Measurements from ENCODE around the gene ATP2B2.

ATP2B2 gene

DNA sequence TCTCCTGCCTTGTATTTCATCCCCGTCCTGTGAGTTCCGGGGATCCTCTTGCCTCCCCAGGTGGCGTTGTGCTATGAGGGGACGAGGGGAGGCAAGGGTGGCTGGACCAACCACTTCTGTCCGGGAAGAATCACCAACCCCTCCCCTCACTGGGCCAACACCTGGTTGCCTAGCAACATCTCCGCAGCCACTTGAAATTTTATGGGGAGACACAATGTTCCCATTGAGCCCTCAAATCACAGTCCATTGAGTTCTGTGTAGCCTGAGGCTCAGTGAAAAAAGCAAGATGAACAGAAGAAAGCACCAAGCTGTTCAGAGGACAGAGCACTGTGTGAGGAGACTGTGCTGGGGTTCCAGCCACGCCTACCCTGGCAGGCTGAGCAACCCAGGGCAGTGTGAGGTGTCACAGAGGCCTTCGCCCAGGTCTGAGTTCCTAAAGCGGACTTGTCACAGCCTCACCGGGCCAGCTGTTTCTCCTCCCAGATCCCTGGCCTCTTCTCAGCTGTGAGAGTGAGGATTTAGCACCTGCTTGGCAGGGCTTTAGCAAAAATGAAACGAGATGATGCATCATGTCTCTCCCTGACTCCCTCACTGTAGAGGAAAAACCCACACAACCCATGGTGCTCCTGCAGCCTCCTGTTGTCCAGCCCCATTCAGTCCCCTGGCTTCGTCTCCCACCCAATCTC is 76.8 kb downstream of the ATP2B2 start:
- no peak for DNase-seq (ENCODE audit: low read depth)

DNA sequence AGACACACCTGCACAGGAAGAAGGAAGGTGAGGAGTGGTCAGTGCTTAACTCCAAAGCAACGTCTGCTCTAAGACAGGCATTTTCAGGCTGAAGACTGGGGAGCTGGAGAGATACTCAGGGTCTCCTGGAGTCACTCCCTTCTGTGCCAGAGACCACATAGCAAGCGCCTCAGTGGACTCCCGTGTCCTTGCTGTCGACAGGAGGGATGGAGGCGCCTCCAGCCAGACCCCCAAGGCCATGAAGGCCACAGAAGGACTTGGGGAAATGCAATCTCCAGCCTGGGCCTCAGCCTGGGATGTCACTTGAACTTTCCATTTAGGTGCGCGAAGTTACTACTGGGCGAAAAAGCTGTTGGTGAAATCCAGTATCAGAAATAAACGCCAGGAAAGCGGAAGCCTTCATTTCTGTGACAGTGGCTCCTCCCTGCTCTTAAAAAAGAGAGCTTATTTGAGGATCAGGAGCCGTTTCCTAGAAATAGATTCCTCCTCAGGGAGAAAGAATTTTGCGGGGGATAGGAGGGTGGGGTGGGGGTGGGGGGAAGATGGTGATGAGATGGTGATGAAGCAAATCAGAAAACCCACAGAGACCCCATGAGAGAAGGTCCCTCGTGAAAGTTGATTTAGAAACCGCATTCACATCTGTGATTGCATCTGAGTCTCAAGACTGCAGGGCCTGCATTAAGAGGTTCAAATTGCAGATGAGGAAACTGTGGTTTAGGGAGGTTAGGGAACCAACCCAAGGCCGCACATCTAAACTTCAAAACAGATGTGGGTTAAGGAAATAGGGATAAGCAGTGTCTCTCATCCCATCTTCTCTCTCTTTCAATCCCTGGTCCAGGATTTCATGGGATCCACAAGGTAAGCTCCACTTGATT is 78.8 kb downstream of the ATP2B2 start:
- no peak for DNase-seq (ENCODE audit: low read depth)

DNA sequence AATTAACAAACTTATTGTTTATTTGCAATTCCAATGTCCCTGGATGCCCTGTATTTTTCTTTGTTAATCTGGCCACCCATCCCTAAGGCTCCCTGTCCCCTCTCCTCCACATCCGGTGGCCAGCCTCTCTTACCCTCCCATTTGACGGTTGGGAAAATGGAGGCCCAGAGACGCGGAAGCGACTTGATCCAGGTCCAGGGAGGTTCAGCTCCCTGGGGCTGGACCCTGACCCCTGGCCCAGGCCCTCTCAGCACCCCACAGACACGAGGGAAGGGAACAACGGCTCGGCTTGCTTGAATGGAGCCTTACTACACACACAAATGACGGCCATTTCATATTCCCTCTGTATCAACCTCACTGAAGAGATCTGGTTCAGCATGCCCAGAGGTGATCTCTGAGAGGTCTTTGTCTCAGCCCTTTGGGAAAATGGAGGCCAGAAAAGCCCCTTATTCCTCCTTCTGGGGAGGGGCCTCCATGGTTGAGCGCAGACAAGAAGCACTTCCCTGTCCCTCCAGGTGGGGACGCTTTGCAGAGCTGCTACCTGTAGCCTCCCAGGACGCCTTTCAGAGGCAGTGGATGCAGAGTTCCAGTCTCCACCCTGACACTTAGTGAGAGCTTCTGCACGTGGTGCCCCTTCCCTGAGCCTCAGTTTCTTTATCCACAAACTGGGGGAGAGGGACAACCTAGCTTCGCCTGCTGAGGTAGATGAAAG is 82.1 kb downstream of the ATP2B2 start:
- no peak for DNase-seq (ENCODE audit: low read depth)

DNA sequence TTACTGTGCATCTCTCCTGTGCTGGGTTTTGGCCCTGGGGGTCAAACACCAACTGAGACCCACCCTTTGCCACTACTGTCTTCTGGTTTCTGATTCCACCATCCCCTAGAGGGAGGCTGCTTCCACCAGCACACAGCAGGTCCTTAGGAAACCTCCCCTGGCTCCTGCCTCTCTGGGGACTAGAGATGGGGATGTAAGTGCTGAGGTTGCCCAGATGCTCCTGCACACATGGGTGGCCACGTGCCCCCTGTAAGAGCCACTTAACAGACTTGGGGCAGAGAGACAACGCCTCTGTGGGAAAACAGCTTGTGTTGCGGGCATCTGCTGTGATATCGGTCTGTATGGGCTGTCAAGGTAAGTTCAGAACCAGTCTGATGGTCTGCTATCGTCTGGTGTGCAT is 83.4 kb downstream of the ATP2B2 start:
- DNase-seq (ENCODE audit: low read depth), result no peak

DNA sequence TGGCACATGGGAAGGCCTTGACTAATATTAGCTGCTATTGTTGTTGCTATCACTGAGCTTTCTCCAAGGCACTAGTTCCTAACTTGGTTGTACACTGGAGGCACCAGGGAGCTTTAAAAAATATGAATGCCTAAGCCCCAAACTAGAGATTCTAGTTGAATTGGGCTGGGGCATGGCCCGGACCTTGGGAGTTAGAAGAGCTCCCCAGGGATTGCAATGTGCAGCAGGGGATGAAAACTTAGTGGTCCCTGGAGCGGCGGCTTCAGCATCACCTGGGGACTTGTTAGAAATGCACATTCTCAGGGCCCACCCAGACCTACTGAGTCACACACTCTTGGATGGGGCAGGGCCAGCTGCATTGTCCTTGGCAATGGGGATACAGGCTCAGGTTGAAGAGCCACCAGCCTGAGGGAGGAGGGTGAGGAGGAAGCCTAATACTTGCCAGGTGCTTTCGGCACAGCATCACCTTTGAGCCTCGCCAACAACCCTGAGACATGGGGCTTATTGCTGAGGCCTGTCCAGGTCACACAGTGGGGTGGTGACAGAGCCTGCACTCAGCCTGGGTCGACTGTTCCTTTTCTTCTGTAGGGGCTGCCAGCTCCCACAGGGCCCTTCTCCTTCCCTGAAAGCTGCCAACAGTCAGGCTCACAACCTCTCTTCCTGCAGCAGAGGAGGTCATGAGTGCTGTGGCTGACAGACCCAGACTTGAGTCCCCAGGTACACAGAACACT is 84.5 kb downstream of the ATP2B2 start:
- no peak for DNase-seq (ENCODE audit: low read depth)

DNA sequence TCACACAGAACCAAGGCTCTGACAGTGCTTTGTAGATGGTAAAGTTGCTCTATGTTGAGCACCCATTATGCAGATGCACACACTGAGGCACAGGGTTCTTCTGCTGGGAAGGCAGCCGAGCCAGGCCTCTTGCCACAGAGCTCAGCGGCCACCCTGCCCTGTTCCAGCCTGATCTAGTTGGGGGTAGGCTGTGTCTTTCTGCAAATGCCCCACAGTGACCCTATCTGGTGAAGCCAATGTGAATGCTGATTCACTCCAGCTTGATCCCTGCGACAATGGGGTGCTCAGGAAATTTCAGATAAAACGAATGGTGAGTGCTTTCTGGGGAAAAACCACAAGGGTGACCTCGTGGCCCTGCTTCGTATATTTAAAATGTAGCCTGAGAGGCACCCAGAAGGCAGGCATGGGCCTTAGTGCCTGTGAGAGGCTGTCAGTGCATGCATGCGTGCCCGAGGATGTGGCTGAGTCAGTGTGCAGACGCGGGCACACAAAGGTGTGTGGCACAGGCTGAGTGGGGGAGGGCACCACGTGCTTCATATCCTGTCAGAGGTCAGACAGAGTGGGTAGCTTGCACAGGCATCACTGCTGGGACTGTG is 85.7 kb downstream of the ATP2B2 start:
- no peak for DNase-seq (ENCODE audit: low read depth)

DNA sequence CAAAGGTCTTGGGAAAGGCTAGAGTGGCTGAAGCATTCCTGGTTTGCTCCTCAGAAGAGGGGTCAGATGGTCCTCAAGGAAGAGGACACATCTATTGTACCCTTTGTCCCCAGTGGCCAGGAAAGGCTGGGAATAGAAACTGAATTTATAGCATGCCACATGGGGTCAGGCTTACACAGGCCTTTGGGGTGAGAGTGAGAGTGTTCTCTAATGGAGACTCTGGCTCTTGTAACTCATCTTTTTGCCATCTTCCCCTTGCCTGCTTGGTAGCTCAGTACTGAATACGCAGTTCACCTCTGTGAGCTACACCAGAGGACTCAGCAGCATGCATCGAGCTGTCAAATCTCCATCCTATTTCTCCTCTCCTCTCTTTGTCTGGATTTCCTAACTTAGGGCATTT is 87.5 kb downstream of the ATP2B2 start:
- DNase-seq (ENCODE audit: low read depth), result no peak

DNA sequence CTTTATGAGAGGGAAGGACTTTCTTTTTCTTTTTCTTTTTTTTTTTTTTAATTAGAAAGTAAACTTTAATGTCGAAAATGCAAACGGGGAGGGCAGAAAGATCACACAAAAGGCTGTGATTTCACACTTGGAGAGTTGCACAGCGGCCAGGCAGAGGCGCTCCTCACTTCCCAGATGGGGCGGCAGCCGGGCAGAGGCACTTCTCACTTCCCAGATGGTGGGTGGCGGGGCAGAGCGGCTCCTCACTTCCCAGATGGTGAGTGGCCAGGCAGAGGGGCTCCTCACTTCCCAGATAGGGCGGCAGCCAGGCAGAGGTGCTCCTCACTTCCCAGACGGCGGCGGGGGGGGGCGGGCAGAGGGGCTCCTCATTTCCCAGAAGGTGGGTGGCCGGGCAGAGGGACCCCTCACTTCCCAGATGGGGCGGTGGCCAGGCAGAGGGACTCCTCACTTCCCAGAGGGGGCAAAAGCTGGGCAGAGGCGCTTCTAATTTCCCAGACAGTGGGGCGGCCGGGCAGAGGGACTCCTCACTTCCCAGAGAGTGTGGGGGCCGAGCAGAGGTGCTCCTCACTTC is 88.6 kb downstream of the ATP2B2 start:
- no peak for DNase-seq (ENCODE audit: low read depth)

DNA sequence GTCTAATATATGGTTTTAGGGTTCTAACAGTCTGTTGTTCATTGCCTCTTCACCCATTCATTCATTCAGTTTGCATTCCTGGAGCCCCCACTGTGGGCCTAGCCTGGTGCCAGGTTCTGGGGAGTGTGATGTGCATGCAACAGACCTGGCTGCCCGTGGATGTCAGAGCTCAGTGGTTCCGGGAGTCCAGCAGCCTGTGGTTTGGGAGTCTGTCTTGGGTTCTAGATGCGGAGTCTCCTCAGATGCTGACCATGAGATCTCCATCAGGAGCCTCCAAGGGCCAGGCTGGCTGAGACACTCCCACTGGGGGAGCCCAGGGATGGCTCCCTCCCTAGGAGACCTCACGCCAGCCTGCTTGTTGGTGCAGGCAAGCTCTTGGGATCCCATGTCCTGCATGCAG is 92.3 kb downstream of the ATP2B2 start:
- DNase-seq (ENCODE audit: low read depth), result no peak

DNA sequence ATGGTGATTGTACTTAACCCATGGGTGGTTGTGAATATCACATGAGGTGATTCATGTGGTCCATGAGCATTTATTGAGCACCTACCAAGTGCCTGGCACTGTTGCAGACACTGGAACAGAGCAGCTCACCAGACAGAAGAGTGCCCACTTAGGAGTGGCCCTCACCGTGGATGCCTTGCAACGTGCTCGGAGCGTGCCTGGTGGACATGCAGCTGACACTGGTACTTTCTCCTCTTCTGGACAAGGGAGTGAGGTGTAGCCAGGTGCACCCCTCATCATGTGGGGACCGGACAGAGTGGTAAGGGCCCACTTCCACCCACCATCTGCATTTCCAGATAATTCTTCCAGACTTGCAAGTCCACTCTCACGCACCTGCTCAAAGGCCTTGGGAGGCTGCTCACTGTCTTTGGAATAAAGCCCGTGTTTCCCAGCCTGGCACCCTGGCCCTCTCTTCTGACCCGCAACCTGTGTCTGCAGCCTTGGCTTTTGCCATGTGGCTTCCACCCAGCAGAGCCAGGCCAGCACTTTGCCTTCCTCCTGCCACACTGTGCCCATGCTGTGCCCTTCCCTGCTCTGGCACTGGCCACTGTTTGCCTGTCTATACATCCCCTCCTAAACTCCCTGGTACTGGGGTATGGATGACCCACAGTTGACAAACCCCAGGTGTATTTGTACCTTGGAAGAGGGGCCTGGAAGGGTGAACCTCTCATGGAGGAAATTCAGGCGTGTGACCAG is 93.6 kb downstream of the ATP2B2 start:
- DNase-seq (ENCODE audit: low read depth), result no peak

DNA sequence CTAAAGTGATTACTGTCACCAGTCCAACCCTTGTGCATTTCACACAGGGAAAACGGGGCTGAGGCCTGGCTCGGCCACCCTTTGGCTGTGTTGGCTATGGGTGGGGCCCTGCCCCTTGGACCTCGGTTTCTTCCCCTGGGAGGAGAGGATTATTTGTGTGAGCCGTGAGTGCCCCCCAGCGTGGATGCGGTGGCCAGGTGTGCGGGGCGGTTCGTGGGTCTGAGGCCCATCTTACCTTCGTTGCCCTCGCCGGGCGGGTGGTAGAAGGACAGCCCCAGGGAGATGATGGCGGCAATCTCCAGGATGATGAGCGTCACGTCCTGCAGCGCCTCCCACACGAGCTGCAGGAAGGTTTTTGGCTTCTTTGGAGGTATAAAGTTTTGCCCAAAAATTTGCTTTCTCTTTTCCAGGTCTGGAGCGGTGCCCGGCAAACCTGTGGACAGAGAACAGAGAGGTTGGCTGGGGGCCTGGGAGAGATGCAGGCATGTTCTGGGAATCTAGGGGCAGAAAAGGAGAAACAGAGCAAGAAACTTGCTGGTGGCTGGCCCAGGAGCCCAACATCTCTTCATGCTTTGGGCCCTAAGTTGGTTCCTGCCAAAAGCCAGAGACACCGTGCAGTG is 94.9 kb downstream of the ATP2B2 start:
- DNase-seq (ENCODE audit: low read depth), result no peak

DNA sequence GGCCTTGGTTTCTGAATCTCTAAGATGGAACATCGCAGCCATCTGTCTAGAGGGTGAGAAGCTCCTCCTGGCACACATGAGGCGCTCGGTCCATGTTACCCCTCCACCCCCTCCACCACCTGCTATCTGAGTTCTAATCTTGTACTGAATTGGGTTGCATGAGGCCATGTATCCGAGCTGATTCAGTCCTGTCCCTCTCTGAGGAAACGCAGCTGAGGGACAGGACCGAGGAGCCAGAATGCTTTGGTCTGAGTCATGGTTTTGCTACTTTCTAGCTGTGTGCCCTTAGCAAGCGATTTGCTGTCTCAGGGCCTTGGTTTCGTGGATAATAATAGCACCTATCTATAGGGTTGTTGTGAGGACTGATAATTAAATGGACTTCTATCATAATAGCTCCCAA is 96.7 kb downstream of the ATP2B2 start:
- DNase-seq (ENCODE audit: low read depth), result no peak

DNA sequence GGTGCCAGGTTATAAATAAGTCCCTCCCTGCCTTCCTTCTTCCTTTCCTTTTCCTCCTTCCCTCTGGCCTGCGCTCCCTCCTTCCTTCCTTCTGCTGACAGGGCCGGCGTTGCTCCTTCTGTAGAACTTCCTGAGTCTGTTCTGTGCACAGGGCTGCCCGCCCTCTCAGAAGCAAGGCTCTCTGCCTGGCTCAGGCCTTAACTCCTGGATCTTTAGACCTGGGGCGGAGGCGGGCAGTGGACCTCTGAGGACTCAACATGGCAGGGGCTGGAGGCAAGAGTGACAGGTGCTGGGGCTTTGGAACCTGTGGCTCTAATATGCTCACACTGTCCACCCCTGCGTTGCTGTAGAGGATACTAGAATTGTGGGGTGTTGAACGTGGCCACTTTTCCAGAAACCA is 98.0 kb downstream of the ATP2B2 start:
- DNase-seq (ENCODE audit: low read depth), result no peak

DNA sequence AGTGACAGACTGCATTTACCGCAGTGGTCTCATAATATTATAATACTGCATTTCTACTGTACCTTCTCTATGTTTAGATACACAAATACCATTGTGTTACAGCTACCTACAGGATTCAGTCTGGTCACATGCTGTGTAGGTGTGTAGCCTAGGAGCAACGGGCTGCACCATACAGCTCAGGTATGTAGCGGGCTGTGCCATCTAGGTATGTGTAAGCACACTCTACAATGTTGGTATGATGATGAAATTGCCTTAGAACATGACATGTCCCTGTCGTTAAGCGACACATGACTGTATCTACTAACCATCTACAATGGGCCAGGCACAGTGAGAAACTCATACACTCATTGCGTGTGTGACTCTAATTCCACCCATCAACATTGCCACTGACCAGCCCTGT is 99.0 kb downstream of the ATP2B2 start:
- no peak for DNase-seq (ENCODE audit: low read depth)

DNA sequence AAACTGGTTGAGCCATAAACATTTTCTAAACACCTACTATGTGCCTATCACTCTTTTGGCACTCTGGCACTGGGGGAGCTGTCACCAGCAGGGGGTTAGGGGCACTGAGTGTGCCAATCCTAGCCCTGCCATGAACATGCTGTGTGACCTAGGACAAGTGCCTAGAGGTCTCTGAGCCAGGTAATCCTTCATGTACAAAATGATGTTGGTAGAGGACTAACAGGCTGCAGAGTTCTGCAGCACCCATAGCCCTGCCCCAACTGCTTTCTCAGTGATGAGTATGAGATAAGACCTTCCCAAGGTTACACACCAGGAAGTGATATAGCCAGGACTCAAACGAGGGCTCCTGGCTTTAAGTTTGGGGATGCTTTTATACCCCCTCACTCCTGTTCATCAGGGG is 99.6 kb downstream of the ATP2B2 start:
- DNase-seq (ENCODE audit: low read depth), result no peak

DNA sequence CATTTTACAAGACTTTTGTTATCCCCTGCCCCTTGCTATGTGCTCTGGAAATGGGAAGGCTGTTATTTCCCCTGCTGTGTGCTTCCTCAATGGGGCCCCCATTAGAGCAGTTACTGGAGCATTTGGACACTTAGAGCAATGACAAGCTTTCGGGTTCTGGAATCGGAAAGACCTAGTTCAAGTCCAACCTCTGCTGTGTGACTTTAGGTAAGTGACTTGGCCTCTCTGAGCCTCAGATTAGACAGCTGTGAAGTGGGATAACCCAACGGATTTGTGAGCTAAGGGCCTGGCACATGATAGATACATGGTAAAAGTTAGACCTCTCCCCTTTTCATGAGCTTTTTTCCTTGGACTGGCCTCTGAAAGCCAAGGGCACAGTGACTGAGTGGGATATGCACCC is 100.5 kb downstream of the ATP2B2 start:
- no peak for DNase-seq (ENCODE audit: low read depth)

DNA sequence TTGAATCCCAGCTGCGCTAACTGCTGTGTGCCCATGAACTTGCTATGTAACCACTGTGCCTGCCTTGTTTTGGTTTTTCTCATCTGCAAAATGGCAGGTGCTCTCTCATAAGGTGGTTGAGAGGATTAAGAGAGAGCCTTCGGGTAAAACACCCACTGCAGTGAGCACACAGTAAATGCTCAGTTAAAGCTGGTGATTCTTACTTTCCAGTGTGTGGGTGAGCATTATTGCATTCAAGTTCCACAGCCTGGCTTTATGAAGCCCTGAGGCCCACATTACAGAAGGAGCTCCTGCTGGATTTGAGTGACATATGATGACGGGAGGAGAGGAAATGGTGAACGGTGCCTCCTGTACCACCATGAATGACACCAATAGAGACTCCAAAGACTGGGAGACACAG is 101.0 kb downstream of the ATP2B2 start:
- no peak for DNase-seq (ENCODE audit: low read depth)

DNA sequence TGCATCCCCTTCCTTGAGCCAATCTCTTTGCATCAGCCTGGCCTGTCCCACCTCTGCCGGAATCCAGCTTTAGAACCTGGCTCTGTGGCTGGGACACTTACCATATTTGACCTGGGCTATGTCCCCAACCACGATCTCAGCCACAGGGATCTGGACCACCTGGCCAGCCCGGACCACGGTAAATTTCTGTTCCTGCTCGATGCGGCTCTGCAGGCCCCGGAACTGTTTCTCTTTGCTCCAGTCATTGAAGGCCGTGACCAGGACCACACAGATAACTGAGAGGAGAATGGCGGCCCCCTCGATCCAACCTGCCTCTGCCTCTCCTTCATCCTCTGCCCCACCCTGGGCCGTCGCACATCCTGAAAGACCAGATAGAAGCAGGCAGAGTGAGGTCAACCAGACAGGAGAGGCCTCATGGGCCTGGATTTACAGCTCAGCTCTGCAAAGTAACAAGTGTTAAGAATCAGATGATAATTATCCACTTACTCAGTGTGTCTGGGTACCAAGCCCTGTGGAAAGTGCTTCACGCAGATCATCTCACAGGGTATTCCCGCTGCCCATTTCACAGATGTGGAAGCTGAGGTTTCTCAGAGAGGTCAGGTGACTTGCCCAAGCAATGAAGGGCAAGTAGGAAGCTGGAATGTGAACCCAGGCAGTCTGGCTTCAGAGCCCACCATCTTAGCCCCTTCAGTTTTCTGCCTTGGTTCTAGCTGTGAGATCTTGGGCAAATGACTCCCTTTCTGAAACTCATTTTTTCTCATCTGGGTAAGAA is 103.2 kb downstream of the ATP2B2 start:
- no peak for DNase-seq (ENCODE audit: low read depth)

DNA sequence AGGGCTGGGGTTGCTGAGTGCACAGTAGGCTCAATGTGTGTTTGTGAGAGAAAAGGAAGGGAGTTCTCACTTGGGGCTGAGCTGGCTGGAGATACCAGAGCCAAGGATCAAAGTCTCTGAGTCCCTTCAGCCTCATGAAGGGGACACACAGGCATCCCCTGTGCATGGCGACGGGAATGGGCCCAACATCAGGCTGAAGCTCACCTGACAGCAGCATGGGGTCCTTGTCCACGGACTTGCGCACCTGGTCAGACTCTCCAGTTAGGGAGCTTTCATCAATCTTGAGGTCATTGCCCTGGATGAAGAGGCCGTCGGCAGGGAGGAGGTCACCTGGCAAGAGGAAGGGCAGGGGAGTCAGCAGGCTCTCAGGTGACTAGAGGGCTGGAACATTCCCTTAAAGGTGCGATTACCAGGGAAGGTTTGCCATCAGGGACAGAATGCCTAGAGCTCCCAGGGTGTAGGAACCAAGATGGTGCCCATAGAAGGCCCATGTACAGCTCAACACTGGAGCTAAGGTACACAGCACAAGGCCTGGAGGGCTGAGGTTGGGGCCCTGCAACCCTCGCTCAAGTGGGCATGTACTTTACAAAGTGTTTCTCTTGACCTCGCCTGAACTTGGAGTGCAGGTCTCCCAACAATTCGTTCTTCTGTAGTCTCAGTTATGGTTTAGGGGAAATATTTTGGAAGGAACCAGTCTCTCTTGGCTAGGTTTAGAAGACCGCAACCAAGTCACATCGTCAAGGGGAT is 104.5 kb downstream of the ATP2B2 start:
- no peak for DNase-seq (ENCODE audit: low read depth)

Data from stimulated activated CD8-positive, alpha-beta memory T cell treated with anti-CD3 and anti-CD28 coated beads, Interleukin-15, amount 100 ng/mL, for 1 hour (primary cell).